CD4-positive, alpha-beta T cell treated with Interferon gamma for 1 hour (primary cell): ENCODE results near the gene EDIL3.
"Not testable (repeated sequence)": the region's sequence is repeated elsewhere in the genome, so short reads cannot be mapped to it uniquely, and the experiment has no call there.

Experiments used
- DNase-seq: peaks from one replicate; pipeline ENCODE4 v3.0.0-alpha.2; 2020

Gene EDIL3

DNA sequence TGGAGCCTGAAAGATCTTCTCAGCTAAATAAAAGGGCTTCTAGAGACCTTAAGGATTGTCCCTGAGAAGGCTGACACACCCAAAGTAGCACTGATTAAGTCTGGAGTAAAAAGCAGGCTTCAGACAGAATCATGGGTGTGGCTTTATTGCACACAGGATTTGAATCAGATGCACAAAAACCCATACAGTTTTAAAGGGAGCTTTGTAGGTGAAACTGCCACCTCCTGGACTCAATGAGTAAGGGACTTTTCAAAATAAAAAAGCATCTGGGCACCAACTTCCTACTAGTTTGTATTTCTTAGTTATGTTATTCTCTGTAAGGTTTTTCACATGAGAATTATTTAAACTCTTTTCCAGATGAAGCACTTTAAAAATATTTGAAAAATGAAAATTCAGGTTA lies 129.4 kb downstream of the EDIL3 start:
- no peak for DNase-seq

DNA sequence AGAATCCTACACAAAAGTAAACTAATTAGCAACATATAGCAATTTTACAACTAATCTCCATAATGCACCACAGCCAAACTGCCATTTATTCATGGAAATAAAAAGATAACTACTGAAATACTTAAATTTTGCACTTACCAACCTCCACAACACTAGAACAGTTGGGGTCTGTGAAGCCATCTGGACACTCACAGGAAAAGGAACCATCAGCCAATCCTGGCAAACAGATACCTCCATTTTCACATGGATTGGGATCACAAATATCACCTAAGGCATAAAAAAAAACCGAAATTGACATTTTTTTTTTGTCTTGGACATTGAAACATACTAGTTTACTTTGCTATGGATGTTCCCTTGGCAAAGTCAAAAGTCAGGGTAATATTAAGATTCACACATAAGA lies 130.7 kb downstream of the EDIL3 start:
- DNase-seq, result no peak

DNA sequence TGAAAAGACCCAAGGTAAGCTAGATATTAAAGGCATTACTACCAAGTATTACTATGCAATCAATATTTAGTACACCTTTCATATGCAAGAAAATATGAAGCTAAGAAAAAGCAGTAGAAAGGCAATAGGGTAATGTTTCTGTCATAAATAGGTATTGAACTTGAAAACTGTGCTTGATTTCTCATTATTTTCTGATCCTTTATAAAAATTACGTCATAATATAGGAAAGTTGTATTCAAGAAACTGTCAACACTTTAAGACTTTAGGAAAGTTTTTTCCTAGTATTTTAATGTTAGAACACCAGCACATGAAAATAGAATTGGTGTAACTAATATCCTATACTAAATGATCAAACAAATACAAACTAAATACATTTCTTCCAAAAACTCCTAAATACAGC lies 133.2 kb downstream of the EDIL3 start:
- DNase-seq, result no peak

GRCh38 chr5:84249918-84250630 lies 134.6 kb downstream of the EDIL3 start:
- no peak for DNase-seq

- DNase-seq, result no peak
Observed at GRCh38 chr5:84248013-84248412, 136.7 kb downstream of the EDIL3 start.

- DNase-seq, result no peak
Observed at GRCh38 chr5:84242286-84242685, 142.4 kb downstream of the EDIL3 start.

DNA sequence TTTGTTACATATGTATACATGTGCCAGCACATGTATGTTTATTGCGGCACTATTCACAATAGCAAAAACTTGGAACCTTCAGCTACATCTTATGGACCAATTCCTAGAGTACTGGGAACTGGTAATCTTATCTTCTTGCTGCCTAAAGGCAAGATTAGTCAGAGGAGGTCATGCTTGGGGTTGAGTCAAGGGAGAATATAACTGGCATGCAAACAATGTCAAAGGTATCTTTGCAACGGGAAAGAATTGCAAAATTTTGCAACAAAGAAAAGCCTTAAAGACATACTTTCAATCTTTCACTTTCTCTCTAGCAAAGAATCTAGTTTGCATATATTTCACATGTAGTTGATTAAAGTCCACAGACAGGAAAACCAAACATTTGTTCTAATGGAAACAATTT lies 145.2 kb downstream of the EDIL3 start:
- DNase-seq, result no peak

DNA sequence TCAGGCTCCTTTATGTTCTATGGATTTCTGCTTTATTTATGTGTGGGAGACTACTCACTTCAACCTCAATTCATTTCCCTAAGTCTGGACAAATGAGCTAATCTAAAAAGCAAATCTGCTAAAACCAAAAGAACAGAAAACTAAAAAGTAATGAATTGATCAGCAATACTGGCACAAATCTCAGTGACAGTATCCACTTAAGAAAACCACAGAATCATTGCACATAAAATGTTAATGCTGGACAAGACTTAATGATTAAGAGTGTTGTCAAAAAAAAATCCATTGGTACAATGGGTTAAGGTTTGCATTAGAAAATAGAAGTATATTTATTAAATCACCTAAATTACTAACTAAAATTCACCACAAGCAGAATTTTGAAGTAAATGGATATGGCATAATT lies 147.6 kb downstream of the EDIL3 start:
- DNase-seq, result no peak

DNA sequence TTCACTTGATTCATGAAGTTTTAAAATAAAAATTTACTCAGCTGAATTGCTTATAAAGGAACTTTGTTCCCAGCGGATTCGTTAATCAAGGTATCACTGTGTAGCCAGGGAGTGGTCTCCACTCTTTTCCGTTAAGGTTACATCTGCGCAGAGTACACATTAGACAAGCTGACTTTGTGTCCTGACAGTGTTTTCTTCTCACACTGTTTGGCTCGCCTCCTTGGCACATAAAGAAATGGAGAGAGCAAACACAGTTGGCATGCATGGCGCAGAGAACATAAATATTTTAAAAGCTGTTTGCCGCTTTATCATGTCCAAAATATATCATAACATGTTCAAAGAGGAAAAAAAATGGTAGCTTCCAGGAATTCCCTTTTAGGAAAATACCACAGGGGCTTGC lies 153.2 kb downstream of the EDIL3 start:
- DNase-seq, result no peak

GRCh38 chr5:84229045-84229444 lies 155.6 kb downstream of the EDIL3 start:
- no peak for DNase-seq

GRCh38 chr5:84228266-84228665 lies 156.4 kb downstream of the EDIL3 start:
- DNase-seq, result no peak

GRCh38 chr5:84227236-84227635 lies 157.4 kb downstream of the EDIL3 start:
- no peak for DNase-seq

GRCh38 chr5:84218546-84218945 lies 166.1 kb downstream of the EDIL3 start:
- DNase-seq, result no peak

DNA sequence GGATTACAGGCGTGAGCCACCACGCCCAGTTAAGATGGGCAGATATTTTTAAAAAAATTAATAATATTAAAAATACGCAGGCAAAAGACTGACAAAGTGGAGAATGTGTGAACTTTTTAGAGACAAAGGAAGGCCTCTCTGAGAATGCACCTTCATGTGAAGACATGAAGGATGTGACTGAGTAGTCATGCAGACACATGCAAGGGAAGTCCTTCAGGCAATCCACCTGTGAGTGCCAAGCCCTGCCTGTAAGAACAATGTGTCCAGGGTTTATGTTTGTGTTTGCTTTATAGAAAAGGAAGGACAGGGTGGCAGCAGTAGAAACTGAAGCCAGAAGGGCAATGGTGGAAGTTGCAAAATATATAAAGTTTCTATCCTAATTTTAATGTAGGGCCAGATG lies 169.2 kb downstream of the EDIL3 start:
- DNase-seq, result no peak

DNA sequence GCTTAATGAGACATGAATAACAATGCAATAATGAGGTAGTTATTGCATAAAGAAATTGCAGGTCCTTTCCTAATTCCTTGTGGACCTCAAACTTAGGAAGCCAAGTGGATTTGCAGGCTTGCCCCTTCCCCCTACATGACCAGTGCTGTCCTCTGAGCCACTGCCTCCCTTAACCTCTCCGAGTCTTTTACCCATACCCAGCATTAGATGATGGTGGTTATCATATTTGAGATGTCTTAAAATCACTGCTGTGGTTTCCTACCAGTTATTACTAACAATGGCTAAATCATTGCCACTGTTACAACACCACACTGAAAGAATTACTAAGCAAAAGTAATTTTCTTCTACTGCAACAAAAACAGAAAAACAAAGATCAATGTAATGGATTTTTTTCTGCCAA lies 170.8 kb downstream of the EDIL3 start:
- no peak for DNase-seq

- DNase-seq, result no peak
Observed at GRCh38 chr5:84213212-84213611, 171.5 kb downstream of the EDIL3 start.

DNA sequence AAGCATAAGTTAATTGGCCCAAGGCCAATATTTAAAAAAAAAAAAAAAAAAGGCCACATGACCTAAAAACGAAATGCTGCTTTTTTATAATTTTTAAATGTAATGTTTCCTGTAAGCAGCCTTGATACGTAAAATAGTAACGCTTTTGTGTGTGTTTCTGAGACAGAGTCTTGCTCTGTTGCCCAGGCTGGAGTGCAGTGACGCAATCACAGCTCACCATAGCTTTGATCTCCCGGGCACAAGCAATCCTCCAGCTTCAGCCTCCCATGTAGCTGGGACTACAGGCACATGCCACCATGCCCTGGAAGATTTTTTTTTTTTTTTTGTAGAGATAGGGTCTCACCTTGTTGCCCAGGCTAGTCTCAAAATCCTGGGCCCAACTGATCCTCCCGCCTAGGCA lies 179.9 kb downstream of the EDIL3 start:
- no peak for DNase-seq

DNA sequence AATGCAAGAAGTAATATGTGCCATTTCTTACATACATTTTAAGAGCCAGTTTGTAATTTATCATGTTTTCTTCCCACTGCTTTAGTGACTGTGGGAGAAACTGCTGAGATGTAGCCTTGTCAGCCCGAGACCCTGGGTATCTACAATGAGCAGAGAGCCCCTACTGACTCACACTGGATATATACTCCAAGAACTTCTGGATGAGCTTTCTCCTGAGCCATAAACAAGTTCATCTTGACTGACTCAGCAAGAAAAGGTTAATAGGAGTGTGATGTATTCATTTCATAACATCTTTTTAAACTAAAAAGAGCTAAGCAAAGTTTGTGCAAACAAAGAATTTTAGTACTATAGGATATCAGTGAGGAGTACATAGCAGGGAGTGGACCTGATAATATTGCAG lies 182.5 kb downstream of the EDIL3 start:
- DNase-seq, result no peak

GRCh38 chr5:84197538-84197937 lies 187.1 kb downstream of the EDIL3 start:
- no peak for DNase-seq

DNA sequence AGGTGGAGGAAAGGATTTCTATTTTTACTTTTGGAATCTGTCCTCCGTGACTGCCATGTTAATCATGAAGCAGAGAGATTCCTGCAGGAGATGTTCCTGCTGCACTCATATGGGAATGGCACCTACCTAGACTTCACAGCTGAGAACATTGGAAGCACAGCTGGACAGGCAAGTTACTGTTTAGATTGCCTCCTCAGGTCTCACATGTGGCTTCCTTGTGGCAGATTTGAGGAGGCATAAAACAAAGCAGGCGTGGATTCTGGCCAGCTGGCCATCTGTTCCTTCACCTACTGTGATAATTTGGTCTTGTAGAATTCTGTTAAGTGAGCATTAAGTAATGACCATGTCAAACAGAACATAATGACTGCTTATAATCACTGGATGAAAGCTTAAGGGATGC lies 193.4 kb downstream of the EDIL3 start:
- DNase-seq, result no peak

DNA sequence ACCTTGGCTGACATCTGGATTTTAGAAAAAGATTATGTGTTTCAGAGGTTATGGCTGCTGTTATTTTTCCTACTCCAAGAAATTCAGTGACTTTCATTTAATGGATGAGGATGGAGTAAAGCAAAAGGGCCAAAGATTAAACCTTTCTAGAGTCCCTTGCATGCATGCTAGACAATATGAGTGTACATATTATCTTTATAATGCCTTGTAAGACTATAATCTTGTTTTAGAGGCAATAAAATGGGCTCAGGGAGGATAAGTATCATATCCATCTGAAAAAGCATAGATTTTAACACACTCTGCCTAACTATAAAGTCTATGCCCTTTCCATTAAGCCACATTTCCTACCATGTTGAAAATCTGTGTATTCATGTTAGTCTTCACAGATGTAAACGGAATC lies 199.8 kb downstream of the EDIL3 start:
- DNase-seq, result no peak

DNA sequence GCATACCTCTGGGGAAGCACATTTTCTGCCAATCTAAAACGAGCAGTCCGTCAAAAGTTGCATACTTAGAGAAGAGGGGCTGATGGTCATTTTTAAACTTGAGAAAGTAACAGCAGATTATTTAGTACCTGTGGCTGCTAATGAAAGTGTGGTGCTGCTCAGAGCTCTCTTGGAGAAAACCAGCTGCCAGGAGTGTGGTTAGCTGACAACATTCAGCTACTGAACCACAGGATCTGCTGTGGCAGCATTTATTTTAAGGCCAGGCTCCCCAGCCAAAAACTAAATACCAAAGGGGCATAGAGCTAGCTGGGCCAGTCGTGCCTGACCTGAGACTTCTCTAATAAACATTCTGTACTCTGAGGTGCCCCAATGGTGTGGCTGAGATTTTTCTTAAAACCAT lies 203.6 kb downstream of the EDIL3 start:
- DNase-seq, result no peak

- DNase-seq, result no peak
Observed at GRCh38 chr5:84168841-84169240, 215.8 kb downstream of the EDIL3 start.

DNA sequence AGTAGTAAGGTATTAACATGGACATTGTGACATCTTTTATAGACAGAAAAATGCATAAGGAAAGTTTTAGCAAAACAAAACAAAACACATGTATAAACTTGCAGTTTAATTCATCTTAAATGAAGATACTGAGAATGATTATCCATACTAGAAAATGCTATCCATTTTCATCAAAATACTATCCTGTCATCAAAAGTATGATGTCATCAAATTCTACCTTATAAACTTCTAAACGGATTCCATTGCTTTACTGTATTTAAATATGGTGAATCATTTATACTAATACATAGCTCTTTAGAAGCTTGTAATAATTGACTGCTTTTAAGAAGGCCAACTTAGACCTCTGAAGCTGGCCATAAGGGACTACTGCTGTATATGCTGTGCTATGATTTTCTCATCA lies 221.0 kb downstream of the EDIL3 start:
- DNase-seq, result no peak

DNA sequence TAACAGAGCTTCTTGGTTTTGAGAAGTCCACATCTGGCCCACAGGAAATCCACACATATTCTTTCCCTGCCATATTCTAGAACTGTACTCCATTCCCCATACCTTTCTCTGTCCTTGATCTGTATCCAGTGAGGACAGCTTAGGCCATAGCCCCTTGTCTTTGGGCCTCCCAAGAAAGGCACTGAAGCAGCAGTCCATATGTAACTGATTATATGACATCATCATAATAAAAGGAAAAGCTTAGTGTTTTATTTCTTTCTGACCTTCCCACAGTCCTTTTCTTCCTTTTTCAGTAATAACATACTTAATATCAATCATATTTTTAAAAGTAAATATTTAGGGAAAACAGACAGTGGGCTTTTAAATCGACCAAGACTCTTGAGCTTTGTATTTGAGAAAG lies 222.0 kb downstream of the EDIL3 start:
- DNase-seq, result no peak

- DNase-seq, result not testable (repeated sequence)
Observed at GRCh38 chr5:84160650-84161049, 224.0 kb downstream of the EDIL3 start.
